Activated CD4-positive, CD25-positive, alpha-beta regulatory T cell (primary cell): ENCODE results near the gene MCF2L.
"Not testable (repeated sequence)": the region's sequence is repeated elsewhere in the genome, so short reads cannot be mapped to it uniquely, and the experiment has no call there.

Experiments used
- DNase-seq, 4 experiments: peaks; one replicate each; lab custom pipeline; 2025; lab: John Stamatoyannopoulos, UW

The MCF2L gene

DNA sequence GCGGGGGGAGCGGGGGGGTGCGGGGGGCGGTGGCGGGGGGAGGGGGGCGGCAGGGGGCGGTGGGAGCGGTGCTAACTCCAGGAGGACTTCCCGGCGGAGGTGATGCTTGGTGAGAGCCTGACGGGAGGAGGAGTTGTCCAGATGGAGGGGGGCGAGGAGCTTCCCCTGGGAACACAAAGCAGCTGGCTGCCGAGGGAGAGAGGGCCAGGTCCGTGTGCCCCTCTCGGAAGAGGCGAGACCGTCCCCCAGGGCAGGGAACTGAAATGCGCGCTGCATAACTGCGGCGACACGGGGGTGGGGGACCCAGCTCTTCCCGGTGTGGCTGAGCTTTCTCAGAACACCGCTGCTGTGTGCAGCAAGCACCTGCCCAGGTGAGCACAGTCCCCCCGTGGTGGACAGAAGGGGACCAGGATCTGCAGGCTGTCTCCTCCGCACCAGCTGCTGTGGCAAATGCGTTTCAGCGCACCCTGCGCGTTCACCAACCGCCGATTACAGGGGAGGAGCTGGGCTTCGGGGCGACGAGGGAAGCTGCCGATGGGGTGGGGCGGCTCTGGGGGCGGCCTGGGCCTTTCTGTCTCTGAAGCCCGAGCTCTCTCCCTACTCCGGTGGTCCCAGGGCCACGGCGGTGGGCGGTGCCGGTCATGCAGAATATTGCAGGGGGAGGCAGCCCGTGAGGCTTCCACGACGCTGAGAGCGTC is 81.9 kb downstream of the MCF2L start:
- no peak for DNase-seq

DNA sequence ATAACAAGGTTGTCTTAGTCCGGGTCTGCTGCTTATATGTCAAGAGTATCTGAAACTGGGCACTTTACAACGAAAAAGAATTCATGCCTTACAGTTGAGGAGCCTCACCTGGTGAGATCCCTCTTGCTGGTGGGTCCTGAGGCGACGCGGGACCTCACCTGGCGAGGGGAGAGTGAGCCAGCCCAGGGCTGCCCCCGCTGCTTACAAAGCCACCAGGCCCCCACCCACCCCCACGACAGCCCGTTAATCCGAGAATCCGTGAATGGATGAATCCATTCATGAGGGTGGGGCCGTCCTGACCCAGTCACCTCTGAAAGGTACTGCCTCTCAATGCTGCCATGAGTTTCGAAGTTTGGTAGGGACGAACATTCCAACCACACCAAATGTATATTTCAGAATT is 82.6 kb downstream of the MCF2L start:
- DNase-seq, result no peak

DNA sequence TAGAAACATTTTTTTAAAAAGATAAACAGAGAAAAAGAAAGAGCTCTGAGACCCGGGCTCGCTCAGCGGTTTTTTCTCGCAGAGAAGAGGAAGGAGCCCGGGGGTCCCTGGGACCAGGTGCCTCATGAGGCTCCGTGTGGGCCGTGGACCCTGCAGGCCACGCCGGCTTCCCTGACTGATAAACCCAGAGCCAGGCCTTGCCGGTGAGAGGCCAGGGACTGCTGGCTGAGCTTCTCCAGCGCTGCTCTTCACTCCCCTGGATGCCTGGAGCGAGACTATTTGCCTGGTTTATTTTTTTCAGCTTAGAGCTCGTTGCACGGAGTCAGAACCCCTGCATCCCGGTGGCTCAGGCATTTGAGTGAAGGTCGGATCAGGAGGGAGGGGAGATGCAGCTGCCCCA is 83.2 kb downstream of the MCF2L start:
- no peak for DNase-seq

DNA sequence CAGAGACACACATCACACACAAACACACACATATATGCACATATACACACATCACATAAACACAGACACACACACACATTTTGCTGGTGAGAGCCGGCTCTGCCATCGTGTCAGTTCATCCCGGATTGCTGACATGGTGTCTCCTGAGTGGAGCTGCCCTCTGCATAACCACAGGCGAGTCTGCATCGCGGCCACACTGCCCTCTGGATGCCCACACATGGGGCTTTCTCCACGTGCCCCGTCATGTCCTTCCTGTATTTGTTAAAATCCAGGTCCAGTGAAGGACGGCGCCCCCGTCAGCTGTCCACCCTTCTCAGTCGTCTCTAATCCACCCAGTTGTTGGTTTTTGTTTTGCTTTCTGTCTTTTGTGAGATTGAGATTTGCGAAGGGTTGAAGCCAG is 84.0 kb downstream of the MCF2L start:
- DNase-seq, result no peak

DNA sequence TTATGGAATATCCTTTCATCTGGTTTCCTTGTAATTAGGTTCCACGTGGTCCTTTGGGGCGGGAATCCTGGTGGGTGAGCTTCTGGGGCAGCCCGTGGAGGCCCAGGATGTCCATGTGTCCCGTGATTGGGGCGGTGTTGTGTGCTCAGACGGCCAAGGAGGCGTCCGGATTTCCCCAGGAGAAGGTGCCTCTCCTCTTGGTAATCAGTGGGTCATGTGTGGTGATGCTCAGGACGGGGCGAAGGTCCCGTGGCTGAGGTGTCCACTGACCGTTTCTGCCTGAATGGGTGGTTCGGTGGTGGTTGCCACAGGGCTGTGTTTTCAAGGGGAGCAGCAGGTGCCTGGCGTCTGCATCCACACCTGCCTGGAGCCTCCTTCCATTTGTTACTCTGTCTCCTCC is 84.4 kb downstream of the MCF2L start:
- DNase-seq, result no peak

DNA sequence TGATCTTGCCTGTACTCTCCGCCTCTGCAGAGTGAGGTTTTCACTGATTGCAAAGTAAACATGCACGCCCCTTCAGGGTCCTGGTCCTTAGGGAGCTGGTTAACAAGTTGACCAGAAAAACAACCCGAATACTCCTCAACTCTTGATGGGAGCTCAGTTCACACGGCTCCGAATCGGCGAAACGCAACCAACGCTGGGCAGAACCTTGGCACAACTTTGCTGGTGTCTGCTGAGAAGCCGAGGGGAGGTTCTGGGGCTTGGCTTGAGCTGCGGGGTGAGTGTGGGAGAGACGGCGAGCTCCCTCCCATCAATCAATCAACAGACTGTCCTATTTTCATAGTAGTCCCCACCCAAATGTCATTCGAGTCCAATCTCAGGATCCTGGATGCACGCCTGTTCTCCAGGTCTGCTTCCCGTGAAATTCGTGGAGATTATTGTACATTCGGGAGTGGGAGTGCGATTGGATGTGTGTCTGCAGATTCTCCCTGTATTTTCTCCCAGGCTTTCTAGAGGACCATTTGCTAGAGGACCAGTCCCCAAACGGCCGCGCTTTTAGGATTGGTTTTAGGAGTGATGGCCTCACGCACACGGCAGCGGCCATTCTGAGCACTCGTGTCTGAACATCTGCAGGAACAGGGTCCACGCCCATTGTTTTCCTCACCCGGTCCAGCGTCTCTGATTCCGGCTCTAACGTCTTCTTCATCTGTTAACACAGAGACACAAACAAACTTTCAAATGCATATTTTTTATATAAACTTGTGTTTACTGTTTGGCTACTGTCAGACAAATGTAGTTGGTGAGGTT is 85.0 kb downstream of the MCF2L start:
- DNase-seq, result no peak

DNA sequence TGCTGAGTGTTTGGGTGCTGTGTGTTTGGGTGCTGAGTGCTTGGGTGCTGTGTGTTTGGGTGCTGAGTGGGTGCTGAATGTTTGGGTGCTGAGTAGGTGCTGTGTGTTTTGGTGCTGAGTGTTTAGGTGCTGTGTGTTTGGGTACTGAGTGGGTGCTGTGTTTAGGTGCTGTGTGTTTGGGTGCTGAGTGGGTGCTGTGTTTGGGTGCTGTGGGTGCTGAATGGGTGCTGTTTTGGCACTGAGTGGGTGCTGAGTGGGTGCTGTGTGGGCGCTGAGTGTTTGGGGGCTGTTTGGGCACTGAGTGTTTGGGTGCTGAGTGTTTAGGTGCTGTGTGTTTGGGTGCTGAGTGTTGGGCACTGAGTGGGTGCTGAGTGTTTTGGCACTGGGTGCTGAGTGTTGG is 88.1 kb downstream of the MCF2L start:
- no peak for DNase-seq

DNA sequence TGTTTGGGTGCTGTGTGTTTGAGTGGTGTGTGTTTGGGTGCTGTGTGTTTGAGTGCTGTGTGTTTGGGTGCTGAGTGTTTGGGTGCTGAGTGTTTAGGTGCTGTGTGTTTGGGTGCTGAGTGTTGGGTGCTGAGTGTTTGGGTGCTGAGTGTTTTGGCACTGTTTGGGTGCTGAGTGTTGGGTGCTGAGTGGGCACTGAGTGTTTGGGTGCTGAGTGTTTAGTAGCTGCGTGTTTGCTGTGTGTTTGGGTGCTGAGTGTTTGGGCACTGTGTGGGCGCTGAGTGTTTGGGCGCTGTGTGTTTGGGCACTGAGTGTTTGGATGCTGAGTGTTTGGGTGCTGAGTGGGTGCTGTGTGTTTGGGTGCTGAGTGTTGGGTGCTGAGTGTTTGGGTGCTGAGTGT is 88.5 kb downstream of the MCF2L start:
- DNase-seq, result not testable (repeated sequence)

DNA sequence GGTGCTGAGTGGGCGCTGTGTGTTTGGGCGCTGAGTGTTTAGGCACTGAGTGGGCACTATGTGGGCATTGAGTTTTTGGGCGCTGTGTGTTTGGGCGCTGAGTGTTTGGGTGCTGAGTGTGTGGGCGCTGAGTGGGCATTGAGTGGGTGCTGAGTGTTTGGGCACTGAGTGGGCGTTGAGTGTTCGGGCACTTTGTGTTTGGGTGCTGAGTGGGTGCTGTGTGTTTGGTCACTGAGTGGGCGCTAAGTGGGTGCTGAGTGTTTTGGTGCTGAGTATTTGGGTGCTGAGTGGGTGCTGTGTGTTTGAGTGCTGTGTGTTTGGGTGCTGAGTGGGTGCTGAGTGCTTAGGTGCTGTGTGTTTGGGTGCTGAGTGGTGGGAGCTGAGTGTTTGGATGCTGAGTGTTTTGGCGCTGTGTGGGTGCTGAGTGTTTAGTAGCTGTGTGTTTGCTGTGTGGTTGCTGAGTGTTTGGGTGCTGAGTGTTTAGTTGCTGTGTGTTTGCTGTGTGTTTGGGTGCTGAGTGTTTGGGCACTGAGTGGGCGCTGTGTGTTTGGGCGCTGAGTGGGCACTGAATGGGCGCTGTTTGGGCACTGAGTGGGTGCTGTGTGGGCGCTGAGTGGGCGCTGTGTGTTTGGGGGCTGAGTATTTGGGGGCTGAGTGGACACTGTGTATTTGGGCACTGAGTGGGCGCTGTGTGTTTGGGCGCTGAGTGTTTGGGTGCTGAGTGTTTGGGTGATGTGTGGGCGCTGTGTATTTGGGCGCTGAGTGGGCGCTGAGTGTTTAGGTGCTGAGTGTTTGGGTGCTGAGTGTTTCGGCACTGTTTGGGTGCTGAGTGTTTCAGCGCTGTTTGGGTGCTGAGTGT is 89.3 kb downstream of the MCF2L start:
- DNase-seq, result no peak

DNA sequence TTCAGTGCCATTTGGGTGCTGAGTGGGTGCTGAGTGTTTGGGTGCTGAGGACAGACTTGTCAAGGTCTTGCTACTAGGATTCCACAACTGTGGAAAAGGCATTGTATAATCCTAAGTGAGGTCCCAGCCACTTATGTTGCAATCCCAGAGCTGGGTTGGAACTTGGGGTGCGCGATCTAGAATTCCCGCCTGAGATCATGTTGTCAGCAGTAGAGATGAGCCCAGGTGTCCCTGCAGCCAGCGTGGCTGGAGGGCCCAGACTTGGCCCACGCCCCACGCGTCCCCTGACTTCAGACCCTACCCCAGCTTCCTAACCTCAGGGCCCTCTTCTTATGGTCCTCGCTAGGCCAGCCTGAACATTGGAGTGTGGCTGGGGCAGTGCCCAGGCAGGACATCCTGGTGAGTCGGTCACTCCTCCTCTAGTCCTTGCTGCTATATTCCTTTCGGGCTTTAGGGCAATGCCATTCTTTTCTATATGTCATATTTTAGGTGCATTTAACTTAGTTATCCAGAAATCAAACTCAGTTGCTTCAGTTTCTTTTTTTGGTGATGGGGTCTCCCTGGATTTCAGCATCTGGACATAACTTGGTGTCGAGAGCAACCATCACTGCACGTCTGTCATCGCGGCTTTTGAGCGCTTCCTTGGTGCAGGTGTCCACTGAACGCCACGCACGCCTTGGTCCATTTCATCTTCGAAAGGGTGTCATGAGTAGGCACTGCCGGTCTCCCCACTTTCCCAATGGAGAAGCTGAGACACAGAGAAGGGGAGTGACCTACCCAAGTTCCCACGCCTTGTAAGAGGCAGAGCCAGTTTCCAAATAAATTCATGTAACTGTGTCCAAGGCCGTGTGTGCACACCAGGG is 90.2 kb downstream of the MCF2L start:
- DNase-seq, result no peak

DNA sequence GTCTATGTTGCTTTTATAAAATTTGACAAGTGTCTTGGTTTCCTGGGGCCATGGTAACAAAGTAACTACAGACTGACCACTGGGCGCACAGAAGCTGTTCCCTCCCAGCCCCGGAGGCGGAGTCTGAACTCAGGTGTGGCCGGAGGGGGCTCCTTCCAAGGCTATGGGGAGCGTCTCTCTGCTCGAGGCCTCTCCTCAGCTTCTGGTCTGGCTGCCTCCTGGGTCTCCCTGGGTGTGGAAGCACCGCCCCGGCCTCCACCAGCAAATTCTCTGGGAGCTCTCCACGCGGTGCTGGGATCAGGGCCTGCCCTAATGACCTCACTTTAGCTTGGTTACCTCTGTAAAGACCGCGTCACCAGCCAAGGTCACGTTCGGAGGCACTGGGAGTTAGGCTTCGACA is 90.9 kb downstream of the MCF2L start:
- DNase-seq, result no peak

DNA sequence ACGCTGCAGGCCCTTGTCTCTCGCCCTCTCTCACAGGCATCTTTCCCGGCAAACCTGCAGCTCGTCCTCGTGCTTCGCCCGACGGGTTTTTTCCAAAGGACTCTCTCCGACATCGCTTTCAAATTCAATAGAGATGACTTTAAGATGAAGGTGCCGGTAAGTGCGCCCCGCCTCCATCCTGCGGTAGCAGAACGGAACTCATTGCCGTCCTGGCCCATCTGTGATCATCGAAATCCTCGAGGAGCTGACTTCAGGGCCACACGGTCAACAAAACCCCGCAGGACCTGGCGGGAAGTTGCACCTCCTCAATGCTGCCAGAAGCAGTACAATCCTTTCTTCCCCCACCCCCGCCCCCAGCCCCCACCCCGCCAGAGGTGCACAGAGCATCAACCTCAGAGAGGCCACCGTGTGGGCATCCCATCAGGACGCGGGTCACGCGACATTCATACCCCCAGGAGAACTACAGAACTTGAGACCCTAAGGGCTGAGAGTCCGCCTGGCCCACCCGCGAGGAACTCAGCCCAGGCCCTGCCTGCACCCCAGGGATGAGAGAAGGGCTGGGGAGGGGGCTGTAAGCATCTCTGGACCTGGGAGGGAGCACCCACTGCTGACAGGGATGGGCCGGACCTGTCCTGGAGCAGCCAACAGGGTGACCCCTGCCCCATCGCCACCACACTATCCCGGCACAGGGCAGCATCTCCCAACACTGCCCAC is 91.7 kb downstream of the MCF2L start:
- no peak for DNase-seq

DNA sequence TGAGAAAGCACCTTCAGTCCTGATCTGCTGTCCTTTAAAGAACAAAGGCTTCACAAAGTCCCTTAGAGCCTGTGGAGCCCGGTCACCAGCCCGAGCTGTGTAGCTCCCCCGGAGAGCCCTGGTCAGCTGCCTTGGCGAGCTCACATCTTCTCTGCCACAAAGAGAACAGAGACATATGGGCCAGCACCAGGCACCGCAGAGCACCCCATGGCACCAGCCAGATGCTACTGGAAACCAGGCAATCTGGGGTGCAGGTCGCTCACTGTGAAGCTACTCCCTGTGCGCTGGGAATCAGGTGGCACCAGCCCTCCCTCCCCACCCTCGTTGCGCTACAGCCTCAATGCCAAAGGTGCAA is 92.2 kb downstream of the MCF2L start:
- DNase-seq, result no peak

DNA sequence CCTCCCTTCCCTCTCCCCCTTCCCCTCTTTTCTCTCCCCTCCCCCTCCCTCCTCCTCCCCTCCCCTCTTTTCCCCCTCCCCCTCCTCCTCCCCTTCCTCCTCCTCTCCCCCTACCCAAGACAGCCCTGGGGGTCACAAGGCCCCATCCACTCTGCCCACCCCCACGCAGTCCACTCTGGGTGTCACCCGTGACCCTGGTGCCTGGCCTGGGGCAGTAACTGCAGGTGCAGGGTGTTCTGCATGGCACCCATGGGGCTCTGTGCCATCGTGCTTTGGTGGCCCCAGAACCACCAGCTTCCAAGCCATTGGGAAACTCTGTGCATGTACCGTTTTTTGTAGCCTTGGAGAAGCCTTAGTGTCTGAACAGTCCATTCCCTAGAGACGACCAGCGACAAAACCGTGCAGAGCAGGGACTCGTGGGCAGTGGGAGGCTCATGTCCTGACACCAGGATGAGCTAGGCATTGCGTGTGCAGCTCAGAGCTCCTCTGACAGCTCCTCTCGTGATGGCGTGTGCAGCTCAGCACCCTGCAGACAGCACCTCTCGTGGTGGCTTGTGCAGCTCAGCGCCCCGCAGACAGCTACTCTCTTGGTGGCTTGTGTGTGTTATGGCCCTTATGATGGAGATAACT is 92.9 kb downstream of the MCF2L start:
- DNase-seq, result no peak

DNA sequence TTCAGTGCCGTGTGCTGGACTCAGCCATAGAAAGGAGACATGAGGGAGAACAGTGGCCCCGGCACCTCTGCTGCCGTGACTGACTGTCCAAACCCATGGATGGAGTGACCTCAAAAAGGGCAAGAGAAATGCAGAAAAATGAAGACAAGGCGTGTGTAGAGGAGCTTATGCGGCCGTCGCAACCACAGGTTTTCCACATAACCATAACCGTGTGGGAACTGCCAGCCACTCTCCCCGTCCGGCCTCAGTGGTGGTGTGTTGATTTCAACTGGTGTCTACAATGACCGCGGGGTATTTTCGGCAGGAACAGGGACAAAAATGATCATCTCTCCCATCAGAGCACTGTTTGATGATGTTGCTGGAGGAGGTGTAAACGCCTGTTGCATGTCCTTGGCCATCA is 93.7 kb downstream of the MCF2L start:
- no peak for DNase-seq

DNA sequence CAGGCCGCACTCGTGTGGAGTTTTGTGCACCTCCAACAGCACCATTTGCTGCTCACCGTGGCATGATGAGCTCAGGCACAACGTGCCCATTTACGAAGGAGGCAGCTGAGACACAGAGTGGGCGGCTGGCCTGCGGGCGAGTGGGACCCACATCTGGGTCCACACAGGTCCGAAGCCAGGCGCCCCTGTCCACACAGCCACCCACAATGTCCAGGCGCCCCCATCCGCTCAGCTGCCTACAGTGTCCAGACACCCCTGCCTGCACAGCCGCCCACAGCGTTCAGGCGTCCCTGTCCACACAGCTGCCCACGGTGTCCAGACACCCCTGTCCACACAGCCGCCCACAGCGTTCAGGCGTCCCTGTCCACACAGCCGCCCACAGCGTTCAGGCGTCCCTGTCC is 94.1 kb downstream of the MCF2L start:
- no peak for DNase-seq

DNA sequence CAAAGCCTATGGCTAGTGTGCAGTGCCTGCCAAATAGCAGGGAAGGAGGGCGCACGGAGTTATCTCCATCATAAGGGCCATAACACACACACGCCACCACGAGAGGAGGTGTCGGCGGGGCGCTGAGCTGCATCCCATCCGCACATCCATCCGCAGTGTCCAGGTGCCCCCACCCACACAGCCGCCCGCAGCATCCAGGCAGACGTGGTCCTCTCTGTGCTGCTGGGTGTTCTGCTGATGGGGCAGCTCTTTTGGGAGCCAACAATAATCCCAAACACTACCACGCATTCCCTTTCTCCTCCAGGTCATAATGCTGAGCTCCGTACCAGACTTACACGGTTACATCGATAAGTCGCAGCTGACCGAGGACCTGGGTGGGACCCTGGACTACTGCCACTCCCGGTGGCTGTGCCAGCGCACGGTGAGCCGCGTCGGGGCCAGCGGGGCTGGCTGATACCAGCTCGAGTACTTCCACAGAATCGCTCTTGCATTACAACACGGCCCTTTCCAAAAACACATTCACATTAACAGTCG is 95.1 kb downstream of the MCF2L start:
- no peak for DNase-seq

DNA sequence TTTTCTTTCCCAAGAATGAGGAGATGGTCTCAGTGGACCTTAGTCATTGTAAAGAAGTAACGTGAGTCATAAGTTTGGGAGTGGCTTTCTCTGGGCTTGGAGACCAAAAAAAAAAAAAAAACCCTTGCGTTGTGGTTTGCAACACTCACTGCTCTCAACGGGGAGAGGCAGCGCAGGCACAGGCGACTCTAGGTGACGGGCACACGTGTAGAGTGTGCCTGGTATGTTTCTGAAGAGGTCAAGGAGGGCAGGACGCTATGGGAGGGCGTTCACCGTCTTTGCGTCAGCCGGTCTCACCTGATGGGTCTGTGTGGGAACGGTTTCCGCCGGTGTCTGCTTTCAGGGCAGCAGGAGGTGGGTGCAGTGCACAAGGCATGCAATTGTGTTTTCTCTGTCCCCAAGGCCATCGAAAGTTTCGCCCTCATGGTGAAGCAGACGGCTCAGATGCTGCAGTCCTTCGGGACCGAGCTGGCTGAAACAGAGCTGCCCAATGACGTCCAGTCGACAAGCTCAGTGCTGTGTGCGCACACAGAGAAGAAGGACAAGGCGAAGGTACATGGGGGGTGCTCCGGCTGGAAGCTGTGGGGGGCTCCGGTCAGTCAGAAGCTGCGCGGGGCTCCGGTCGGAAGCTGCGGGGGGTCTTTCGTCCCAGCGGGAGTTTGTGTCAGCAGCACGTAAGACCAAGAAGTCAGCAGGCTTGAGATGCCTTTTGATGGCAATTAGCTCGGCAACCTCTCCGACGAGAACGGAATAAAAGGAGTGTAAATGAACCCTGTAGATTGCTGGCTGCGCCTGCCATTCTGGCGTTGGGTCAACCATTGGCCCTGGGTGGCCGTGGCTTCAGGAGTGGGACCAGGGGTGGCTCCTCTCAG is 95.8 kb downstream of the MCF2L start:
- DNase-seq, result no peak

DNA sequence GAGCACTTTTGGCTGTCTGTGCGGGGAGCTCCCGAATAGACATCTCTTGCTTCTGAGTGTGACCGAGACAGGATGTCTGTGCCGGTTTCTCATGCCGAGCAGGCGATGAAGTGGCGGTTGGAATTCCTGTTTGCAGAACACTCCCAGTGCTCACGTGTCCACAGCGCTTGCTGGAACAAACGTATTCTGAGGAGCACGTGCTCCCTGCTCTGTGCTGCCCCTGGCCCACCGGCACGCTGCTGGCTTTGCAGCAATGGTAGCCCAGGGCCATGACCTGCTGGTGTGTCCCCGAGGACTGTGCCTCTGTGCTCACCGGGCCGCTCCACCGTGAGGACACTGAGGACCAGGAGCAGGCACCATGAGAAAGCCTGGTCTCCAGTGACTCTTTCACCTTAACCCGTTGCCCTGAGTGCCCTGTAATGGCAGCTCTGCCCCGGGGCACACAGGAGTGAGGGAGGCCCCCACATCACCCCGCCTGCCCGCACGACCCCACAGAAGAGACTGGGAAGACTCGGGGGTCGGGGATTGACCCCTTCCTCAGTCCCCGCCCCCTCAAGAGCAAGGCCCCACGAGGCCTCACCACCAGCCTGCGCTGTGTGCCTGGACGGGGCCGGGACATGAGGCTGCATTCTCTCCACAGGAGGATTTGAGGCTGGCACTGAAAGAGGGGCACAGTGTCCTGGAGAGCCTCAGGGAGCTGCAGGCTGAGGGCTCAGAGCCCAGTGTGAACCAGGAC is 96.6 kb downstream of the MCF2L start:
- DNase-seq, result no peak
